Gastroesophageal sphincter (tissue), 3 donors: Measurements from ENCODE around the gene ZNF567.

ENCODE experiments used
- CTCF ChIP-seq, 4 experiments: fragments of 200-600 bp in 2 of 4; fragments of 450-650 bp in 2 of 4; sonication (generic) in 1 of 4; IDR thresholded peaks; one replicate each; pipeline ENCODE4 v1.5.1; 2017 to 2019; ENCODE audit warnings: antibody characterized with exemption in 4 of 4, mild to moderate bottlenecking in 2 of 4, moderate library complexity in 2 of 4
- POLR2A ChIP-seq, 2 donors: fragments of 450-650 bp; IDR thresholded peaks; one replicate each; pipeline ENCODE4 v1.6.1; 2017; ENCODE audit warnings: antibody characterized with exemption in 2 of 2, mild to moderate bottlenecking in 2 of 2, moderate library complexity in 1 of 2
- POLR2AphosphoS5 ChIP-seq: sonication (generic); formaldehyde crosslinking; IDR thresholded peaks from one replicate; pipeline ENCODE4 v1.6.1; 2017; ENCODE audit warnings: antibody characterized with exemption

- no peak for TF ChIP-seq CTCF (IDR thresholded peaks at IDR 0.05)
- no peak for TF ChIP-seq POLR2AphosphoS5
- no peak for TF ChIP-seq POLR2A (IDR thresholded peaks at IDR 0.05)
These were observed 15.0 kb upstream of the ZNF567 start for GRCh38 chr19:36672368-36672767.
